Astrocyte (in vitro differentiated cells and primary cell): ENCODE measurements around the gene MON2.

ENCODE experiments used
- CTCF ChIP-seq: IDR thresholded peaks from 2 replicates; pipeline ENCODE4 v1.5.1; 2011; ENCODE audit warnings: low read depth, mild to moderate bottlenecking, inconsistent platforms, low read length, moderate library complexity; ENCODE audit not compliant: insufficient read depth
- EZH2 ChIP-seq: IDR thresholded peaks from 2 replicates; pipeline ENCODE4 v1.6.1; 2012; ENCODE audit warnings: mild to moderate bottlenecking, low read length, inconsistent platforms; ENCODE audit not compliant: insufficient read depth

DNA sequence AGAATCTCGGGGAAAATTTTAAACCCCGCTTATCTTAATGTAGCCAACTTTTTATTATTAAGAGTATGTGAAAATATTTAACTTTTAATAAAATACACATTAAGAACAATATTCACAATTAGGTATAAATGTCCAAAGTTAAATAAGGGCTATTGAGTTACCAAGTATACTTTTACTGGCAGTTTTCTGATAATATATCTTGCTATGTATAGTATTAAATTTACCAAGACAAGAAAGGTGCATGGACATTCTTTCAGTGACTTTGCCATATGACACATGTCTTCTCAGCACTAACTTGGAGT, 115.4 kb downstream of the MON2 start:
- TF ChIP-seq EZH2 (no peak), CTCF (no peak)
